HEK293T (cell line): ENCODE results near the gene SHMT2.

Source experiments
- CTCF ChIA-PET: fragments of 350-600 bp; formaldehyde crosslinking; extraction: SDS; loops from one replicate; lab custom pipeline; 2021; ENCODE audit warnings: antibody characterized with exemption, inconsistent platforms; lab: Yijun Ruan, JAX
- POLR2A ChIA-PET: fragments of 350-600 bp; formaldehyde crosslinking; extraction: SDS; loops from one replicate; lab custom pipeline; 2020; ENCODE audit warnings: antibody characterized with exemption, inconsistent platforms; lab: Yijun Ruan, JAX
- DNase-seq: peaks from one replicate; pipeline ENCODE4 v3.0.0; 2012; ENCODE audit warnings: mixed read lengths; ENCODE audit errors: extremely low spot score
- ARNT ChIP-seq: fragments of 450-650 bp; IDR thresholded peaks from 2 replicates; pipeline ENCODE4 v1.6.1; 2017; ENCODE audit warnings: mild to moderate bottlenecking
- BHLHE40 ChIP-seq: fragments of 450-650 bp; IDR thresholded peaks from 2 replicates; pipeline ENCODE4 v1.6.1; 2016; ENCODE audit warnings: mild to moderate bottlenecking, moderate library complexity, borderline replicate concordance
- CTBP1 ChIP-seq: fragments of 450-650 bp; IDR thresholded peaks from 2 replicates; pipeline ENCODE4 v1.6.1; 2016; ENCODE audit warnings: borderline replicate concordance
- ELF4 ChIP-seq: fragments of 450-650 bp; IDR thresholded peaks from 2 replicates; pipeline ENCODE4 v1.6.1; 2017; ENCODE audit warnings: antibody characterized with exemption
- FOXA1 ChIP-seq: fragments of 450-650 bp; IDR thresholded peaks from 2 replicates; pipeline ENCODE4 v1.6.1; 2016; ENCODE audit warnings: mild to moderate bottlenecking
- FOXK2 ChIP-seq: fragments of 450-650 bp; IDR thresholded peaks from 2 replicates; pipeline ENCODE4 v1.6.1; 2016; ENCODE audit warnings: mild to moderate bottlenecking
- FOXM1 ChIP-seq: fragments of 450-650 bp; IDR thresholded peaks from 2 replicates; pipeline ENCODE4 v1.6.1; 2017; ENCODE audit warnings: mild to moderate bottlenecking, borderline replicate concordance
- HDGF ChIP-seq: fragments of 450-650 bp; IDR thresholded peaks from 2 replicates; pipeline ENCODE4 v1.6.1; 2017; ENCODE audit warnings: antibody characterized with exemption, borderline replicate concordance
- L3MBTL2 ChIP-seq: fragments of 450-650 bp; conservative IDR thresholded peaks from 2 replicates; pipeline ENCODE4 v1.6.1; 2016; ENCODE audit warnings: mild to moderate bottlenecking
- LEF1 ChIP-seq: fragments of 450-650 bp; IDR thresholded peaks from 2 replicates; pipeline ENCODE4 v1.6.1; 2017; ENCODE audit warnings: mild to moderate bottlenecking, borderline replicate concordance
- NFRKB ChIP-seq: fragments of 450-650 bp; IDR thresholded peaks from 2 replicates; pipeline ENCODE4 v1.6.1; 2016; ENCODE audit warnings: mild to moderate bottlenecking, moderate library complexity
- SP1 ChIP-seq: fragments of 450-650 bp; IDR thresholded peaks from 2 replicates; pipeline ENCODE4 v1.6.1; 2017
- SUZ12 ChIP-seq: fragments of 450-650 bp; IDR thresholded peaks from 2 replicates; pipeline ENCODE4 v1.6.1; 2016; ENCODE audit warnings: mild to moderate bottlenecking
- TARDBP ChIP-seq: fragments of 450-650 bp; IDR thresholded peaks from 2 replicates; pipeline ENCODE4 v1.6.1; 2016
- ZNF384 ChIP-seq: fragments of 450-650 bp; IDR thresholded peaks from 2 replicates; pipeline ENCODE4 v1.6.1; 2016
- TF ChIP-seq, protein P1 (sequence below): fragments of 450-650 bp; IDR thresholded peaks from 2 replicates; pipeline ENCODE4 v1.6.1; 2016

The SHMT2 gene

DNA sequence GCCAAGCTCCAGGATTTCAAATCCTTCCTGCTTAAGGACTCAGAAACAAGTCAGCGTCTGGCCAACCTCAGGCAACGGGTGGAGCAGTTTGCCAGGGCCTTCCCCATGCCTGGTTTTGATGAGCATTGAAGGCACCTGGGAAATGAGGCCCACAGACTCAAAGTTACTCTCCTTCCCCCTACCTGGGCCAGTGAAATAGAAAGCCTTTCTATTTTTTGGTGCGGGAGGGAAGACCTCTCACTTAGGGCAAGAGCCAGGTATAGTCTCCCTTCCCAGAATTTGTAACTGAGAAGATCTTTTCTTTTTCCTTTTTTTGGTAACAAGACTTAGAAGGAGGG lies 4.7 kb downstream of the SHMT2 start:
- CTCF ChIA-PET, result no interaction called here
- POLR2A ChIA-PET, result interaction anchor here (0.9 to 5.5 kb wide), 2 partner anchors 11 to 17 kb away, joined by 4 to 87 read pairs; partner anchors contain the start of gene NXPH4
- no peak for DNase-seq
- TF ChIP-seq FOXA1, result no peak
- TF ChIP-seq, protein P1, sequence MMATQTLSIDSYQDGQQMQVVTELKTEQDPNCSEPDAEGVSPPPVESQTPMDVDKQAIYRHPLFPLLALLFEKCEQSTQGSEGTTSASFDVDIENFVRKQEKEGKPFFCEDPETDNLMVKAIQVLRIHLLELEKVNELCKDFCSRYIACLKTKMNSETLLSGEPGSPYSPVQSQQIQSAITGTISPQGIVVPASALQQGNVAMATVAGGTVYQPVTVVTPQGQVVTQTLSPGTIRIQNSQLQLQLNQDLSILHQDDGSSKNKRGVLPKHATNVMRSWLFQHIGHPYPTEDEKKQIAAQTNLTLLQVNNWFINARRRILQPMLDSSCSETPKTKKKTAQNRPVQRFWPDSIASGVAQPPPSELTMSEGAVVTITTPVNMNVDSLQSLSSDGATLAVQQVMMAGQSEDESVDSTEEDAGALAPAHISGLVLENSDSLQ, result no peak
- TF ChIP-seq SUZ12, result no peak
- no peak for TF ChIP-seq SP1
- TF ChIP-seq L3MBTL2, result no peak
- TF ChIP-seq LEF1, result no peak
- no peak for TF ChIP-seq FOXM1

DNA sequence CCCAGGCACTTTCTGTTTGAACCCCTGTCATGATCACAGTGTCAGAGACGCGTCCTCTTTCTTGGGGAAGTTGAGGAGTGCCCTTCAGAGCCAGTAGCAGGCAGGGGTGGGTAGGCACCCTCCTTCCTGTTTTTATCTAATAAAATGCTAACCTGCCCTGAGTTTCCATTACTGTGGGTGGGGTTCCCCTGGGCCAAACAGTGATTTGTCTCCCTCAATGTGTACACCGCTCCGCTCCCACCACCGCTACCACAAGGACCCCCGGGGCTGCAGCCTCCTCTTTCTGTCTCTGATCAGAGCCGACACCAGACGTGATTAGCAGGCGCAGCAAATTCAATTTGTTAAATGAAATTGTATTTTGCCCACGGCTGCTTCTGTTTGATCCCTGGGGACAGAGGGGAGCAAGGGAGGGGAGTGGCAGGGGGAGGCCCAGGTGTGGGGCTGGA lies 5.1 kb downstream of the SHMT2 start:
- POLR2A ChIA-PET, result no interaction called here
- TF ChIP-seq SUZ12 (no peak), SP1 (no peak), ELF4 (no peak), CTBP1 (no peak), FOXM1 (no peak), NFRKB (no peak), FOXA1 (no peak), L3MBTL2 (no peak), ARNT (no peak), FOXK2 (no peak), BHLHE40 (no peak), HDGF (no peak), ZNF384 (no peak), LEF1 (no peak), TARDBP (no peak)
- TF ChIP-seq, protein P1, result no peak
- no peak for DNase-seq
- CTCF ChIA-PET, result no interaction called here

DNA sequence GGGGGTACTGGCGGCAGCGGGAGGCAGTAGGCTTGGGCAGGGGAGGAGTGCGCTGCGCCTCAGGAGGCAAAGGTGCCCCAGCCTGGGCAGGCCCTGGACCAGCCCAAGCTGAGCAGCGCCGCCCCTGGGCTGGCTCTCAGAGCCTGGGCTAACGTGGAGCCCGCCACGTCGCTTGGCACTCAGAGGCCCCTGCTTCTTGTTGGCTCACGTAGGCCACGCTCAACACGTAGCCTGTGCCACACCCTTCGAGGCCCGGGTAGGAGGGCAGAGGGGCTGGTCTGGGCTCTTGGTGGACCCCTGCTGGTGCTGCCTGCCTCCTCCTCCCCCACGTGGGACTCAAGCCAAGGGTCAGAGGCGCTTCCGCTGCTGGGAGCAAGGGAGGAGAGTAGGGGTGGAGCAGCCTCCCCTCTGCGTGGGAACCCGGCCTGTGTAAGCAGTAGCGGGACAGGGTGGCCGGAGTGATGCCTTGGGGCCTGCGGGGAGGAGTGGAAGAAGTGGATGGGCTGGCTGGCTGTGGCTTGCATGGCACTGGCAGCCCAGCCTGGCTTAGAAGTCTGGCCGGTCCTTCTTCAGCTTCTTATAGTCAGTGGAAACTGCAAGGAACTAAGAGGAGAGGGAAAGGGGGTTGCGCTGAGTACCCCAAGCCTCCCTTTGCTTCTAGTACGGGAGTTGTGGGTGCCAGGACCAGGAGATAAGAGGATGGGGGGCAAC lies 5.7 kb downstream of the SHMT2 start:
- TF ChIP-seq NFRKB (no peak), SP1 (no peak), FOXK2 (no peak), BHLHE40 (no peak), HDGF (no peak), FOXM1 (no peak), CTBP1 (no peak), TARDBP (no peak), FOXA1 (no peak), ARNT (no peak)
- POLR2A ChIA-PET, result no interaction called here

DNA sequence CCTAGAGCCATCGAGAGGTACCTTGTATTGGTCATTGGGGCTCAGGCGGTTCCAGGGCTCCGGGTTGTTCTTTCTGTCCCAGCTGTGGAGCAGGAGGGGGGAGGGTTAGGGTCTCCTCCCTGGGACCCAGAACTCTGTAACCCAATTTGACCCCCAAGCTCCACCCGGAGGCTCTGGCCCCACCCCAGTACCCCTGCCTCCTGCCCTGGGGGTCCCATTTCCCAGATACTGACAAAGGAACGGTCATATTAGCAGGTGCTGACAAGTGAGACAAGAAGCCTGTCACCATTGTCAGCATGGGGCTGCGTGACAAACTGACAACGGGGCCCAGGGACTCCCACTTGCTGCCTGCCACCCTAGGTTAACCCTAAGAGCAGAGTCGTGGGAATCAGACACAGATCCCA lies 6.2 kb downstream of the SHMT2 start:
- POLR2A ChIA-PET, result no interaction called here
- CTCF ChIA-PET, result no interaction called here
- DNase-seq, result no peak
- TF ChIP-seq FOXK2 (no peak), BHLHE40 (no peak), ARNT (no peak), LEF1 (no peak), HDGF (no peak), TARDBP (no peak), SUZ12 (no peak), CTBP1 (no peak), NFRKB (no peak), FOXM1 (no peak), L3MBTL2 (no peak), SP1 (no peak), ZNF384 (no peak), FOXA1 (no peak), ELF4 (no peak)
- TF ChIP-seq, protein P1, result no peak

More for the DNA sequence above, 5.7 kb downstream of the SHMT2 start:
- CTCF ChIA-PET, result no interaction called here
- DNase-seq, result no peak

DNA sequence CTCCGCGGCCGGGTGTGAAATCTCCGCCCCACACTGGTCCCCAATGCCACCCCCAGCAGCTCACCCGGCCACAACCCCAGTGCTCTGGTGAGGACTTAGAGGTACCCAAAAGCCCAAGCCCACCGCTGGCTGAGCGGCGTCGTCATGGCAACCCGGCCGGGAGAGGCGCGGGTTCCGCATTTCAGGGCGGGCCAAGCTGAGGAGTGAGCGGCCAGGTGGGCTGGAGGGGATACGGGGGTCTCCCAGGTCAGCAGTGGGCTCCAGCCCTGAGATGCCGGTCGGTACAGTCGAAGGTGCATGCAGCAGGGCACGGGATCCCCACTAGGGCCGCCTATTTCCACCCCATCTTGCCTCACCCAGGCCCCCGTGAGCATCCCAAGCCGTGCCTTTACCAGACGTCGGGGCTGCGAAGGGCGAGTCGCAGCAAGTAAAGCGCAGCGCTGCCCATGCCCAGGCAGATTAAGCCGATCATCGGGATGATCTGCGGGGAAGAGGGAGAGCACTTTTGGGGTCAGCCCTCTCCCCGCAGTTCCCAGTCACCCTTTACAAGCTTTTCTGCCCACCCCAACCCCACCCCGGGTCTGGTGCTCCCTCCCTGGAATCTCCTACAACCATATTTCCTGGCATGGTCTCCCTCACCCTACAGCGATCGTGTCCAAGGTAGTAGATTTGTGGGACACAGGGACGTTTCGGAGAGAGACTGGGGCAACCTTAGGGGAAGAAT lies 6.9 kb downstream of the SHMT2 start:
- POLR2A ChIA-PET, result interaction anchor here (2.9 kb wide), 1 partner anchor 10 kb away, joined by 9 read pairs; no protein-coding TSS in a partner anchor
- CTCF ChIA-PET, result interaction anchor here (1.0 to 10.1 kb wide), 3 partner anchors 9 to 22 kb away, joined by 4 to 121 read pairs (median 9); no protein-coding TSS in a partner anchor
- DNase-seq, result no peak
- no peak for TF ChIP-seq BHLHE40
- TF ChIP-seq L3MBTL2, result no peak
- TF ChIP-seq CTBP1, result no peak
- TF ChIP-seq HDGF, result no peak
- no peak for TF ChIP-seq ELF4
- TF ChIP-seq, protein P1, result no peak
- TF ChIP-seq FOXA1, result no peak
- no peak for TF ChIP-seq FOXK2
- no peak for TF ChIP-seq SP1
